Fibroblast of mammary gland (primary cell): ENCODE data around the gene ACP2.

Source experiments
- DNase-seq: peaks from one replicate; pipeline ENCODE4 v3.0.0-alpha.2; 2010; ENCODE audit warnings: low read depth
- H3K4me3 ChIP-seq: 2 replicates; pipeline ENCODE4 v1.5.1; 2011; ENCODE audit warnings: low read depth, mild to moderate bottlenecking, low read length, moderate library complexity; ENCODE audit not compliant: control insufficient read depth
- CTCF ChIP-seq: conservative IDR thresholded peaks from 2 replicates; pipeline ENCODE4 v1.5.1; 2011; ENCODE audit warnings: low read depth, low read length, inconsistent platforms; ENCODE audit not compliant: control insufficient read depth, insufficient read depth

The ACP2 gene

GRCh38 chr11:47225552-47226400 is 22.8 kb downstream of the ACP2 start:
- no peak overlapping the region for H3K4me3 ChIP-seq
- DNase-seq: no peak
- no peak for TF ChIP-seq CTCF

- no peak for DNase-seq
- no peak for TF ChIP-seq CTCF
- no peak overlapping the region for H3K4me3 ChIP-seq
These were observed 25.9 kb downstream of the ACP2 start for GRCh38 chr11:47222696-47223095.

- H3K4me3 ChIP-seq: no peak overlapping the region
- TF ChIP-seq CTCF: no peak
- DNase-seq: peak; percentile 81
These were observed 28.2 kb downstream of the ACP2 start for GRCh38 chr11:47220401-47220821.

- peak overlapping the region; percentile 90 for H3K4me3 ChIP-seq
- peak; percentile 79 for DNase-seq
- no peak for TF ChIP-seq CTCF
These were observed 32.4 kb downstream of the ACP2 start for GRCh38 chr11:47216121-47216798.

GRCh38 chr11:47215366-47215910 is 33.2 kb downstream of the ACP2 start:
- H3K4me3 ChIP-seq: peak overlapping the region; percentile 90
- TF ChIP-seq CTCF: no peak
- DNase-seq: no peak

- peak; percentile 78 for DNase-seq
- peak overlapping the region; percentile 90 for H3K4me3 ChIP-seq
- TF ChIP-seq CTCF: no peak
These were observed 34.6 kb downstream of the ACP2 start for GRCh38 chr11:47213950-47214565.
